22Rv1 (cell line): Measurements from ENCODE around the gene NIPAL3.
"Not testable (repeated sequence)": the region's sequence is repeated elsewhere in the genome, so short reads cannot be mapped to it uniquely, and the experiment has no call there.

ENCODE experiments used
- CTCF ChIP-seq: fragments of 450-650 bp; IDR thresholded peaks from 2 replicates; pipeline ENCODE4 v1.5.1; 2017; ENCODE audit warnings: mild to moderate bottlenecking
- ZFX ChIP-seq: fragments of 450-650 bp; IDR thresholded peaks from 2 replicates; pipeline ENCODE4 v1.6.1; 2017; ENCODE audit warnings: antibody characterized with exemption, borderline replicate concordance

GRCh38 chr1:24446446-24446845 lies 30.8 kb downstream of the NIPAL3 start:
- TF ChIP-seq CTCF, ZFX: not testable (repeated sequence)
